GM12892 (cell line): Measurements from ENCODE around the gene KIRREL3.

ENCODE experiments used
- POLR2A ChIP-seq: IDR thresholded peaks from 2 replicates; pipeline ENCODE4 v1.6.1; 2011; ENCODE audit warnings: low read depth, low read length, control low read depth
- POLR2AphosphoS5 ChIP-seq: IDR thresholded peaks from 2 replicates; pipeline ENCODE4 v1.6.1; 2011; ENCODE audit warnings: low read depth, low read length, control low read depth
- TAF1 ChIP-seq: IDR thresholded peaks from 2 replicates; pipeline ENCODE4 v1.6.1; 2011; ENCODE audit warnings: low read depth, mild to moderate bottlenecking, control low read depth, low read length, borderline replicate concordance

- no peak for TF ChIP-seq POLR2A
- TF ChIP-seq POLR2AphosphoS5, result no peak
- TF ChIP-seq TAF1, result no peak
Measured at GRCh38 chr11:126844789-126845188, 155.8 kb downstream of the KIRREL3 start.
